Panc1 (cell line): ENCODE measurements around the gene ARHGAP12. TPM values are rescaled to one million over a fixed set of nuclear protein-coding genes. Genes with fewer than 3 reads are reported as not detected.

ENCODE experiments used
- ATAC-seq: fragments of 200-7000 bp; cut with Tn5 transposase; 2 replicates; pipeline ENCODE4 v1.9.1; 2020; ENCODE audit warnings: mild to moderate bottlenecking, moderate library complexity
- BruUV-seq: library from RNA; stranded (reverse); fragments of 400-500 nt; replicated peaks from 2 replicates; lab custom pipeline; 2021; lab: Mats Ljungman, UMichigan
- CTCF ChIA-PET: fragments of 300-600 bp; sonication (Branson Sonifier 250); formaldehyde crosslinking; loops from one replicate; lab custom pipeline; 2022; ENCODE audit warnings: antibody characterized with exemption; lab: Charles Lee
- POLR2A ChIA-PET: fragments of 300-600 bp; sonication (Branson Sonifier 250); formaldehyde crosslinking; loops from one replicate; lab custom pipeline; 2022; ENCODE audit warnings: antibody characterized with exemption; lab: Charles Lee
- DNase-seq: peaks from one replicate; pipeline ENCODE4 v3.0.0-alpha.2; 2010; ENCODE audit warnings: low read depth, low spot score
- H3K27ac ChIP-seq: 2 replicates; pipeline ENCODE4 v1.5.1; 2011; ENCODE audit warnings: mild to moderate bottlenecking, low read length, inconsistent platforms
- H3K27me3 ChIP-seq: fragments of 200-500 bp; sonication (Bioruptor generic); 2 replicates; pipeline ENCODE4 v1.6.0; 2014; ENCODE audit warnings: low read length, inconsistent platforms; ENCODE audit not compliant: control insufficient read depth, insufficient read depth
- H3K36me3 ChIP-seq: fragments of 200-500 bp; sonication (Bioruptor generic); 2 replicates; pipeline ENCODE4 v1.5.1; 2014; ENCODE audit warnings: inconsistent platforms, mild to moderate bottlenecking, low read length, moderate library complexity; ENCODE audit not compliant: control insufficient read depth, insufficient read depth
- H3K4me1 ChIP-seq: 2 replicates; pipeline ENCODE4 v1.5.1; 2011; ENCODE audit warnings: inconsistent platforms, mild to moderate bottlenecking, low read length, moderate library complexity; ENCODE audit not compliant: control insufficient read depth, insufficient read depth
- H3K4me3 ChIP-seq, 2 experiments: 2 replicates each; pipeline ENCODE4 v1.5.1; 2011 to 2012; ENCODE audit warnings: low read depth in 2 of 2, low read length in 2 of 2, mild to moderate bottlenecking in 2 of 2, inconsistent platforms in 1 of 2, moderate library complexity in 1 of 2
- H3K9me3 ChIP-seq: fragments of 200-500 bp; sonication (Bioruptor generic); 2 replicates; pipeline ENCODE4 v1.5.1; 2014; ENCODE audit warnings: low read depth, mild to moderate bottlenecking, inconsistent platforms, low read length, moderate library complexity; ENCODE audit not compliant: control insufficient read depth, insufficient read depth
- POLR2AphosphoS5 ChIP-seq: IDR thresholded peaks from 2 replicates; pipeline ENCODE4 v1.6.1; 2012; ENCODE audit warnings: mild to moderate bottlenecking, low read depth, low read length, moderate library complexity
- SIN3A ChIP-seq: IDR thresholded peaks from 2 replicates; pipeline ENCODE4 v1.6.1; 2012; ENCODE audit warnings: low read depth, mild to moderate bottlenecking, low read length, moderate library complexity, borderline replicate concordance; ENCODE audit not compliant: insufficient read depth
- TCF7L2 ChIP-seq: IDR thresholded peaks from 2 replicates; pipeline ENCODE4 v1.6.1; 2011; ENCODE audit warnings: mild to moderate bottlenecking, low read depth, low read length, inconsistent platforms
- in situ Hi-C: cut with HindIII; loops from 2 replicates; pipeline ENCODE4 v1.10.0; 2016; ENCODE audit warnings: low sequenced_read_pairs, low pct_unique_long_range_greater_than_20kb
- intact Hi-C: fragments of 100-400 bp; cut with micrococcal nuclease; formaldehyde crosslinking; loops from one replicate; pipeline ENCODE4 v1.10.0; 2022; ENCODE audit not compliant: unreplicated experiment
- total RNA-seq: library from RNA; stranded (reverse); gene quantifications from one replicate; pipeline ENCODE4 v1.2.1, GENCODE V29; 2021; ENCODE audit not compliant: unreplicated experiment
- TF ChIP-seq, protein P1 (sequence below), 2 experiments: IDR thresholded peaks; 2 replicates each; pipeline ENCODE4 v1.6.1; 2011 to 2012; ENCODE audit warnings: low read depth in 2 of 2, control low read depth in 1 of 2, low read length in 1 of 2, mild to moderate bottlenecking in 1 of 2, moderate library complexity in 1 of 2; ENCODE audit not compliant: insufficient read depth in 1 of 2
- TF ChIP-seq, protein P2 (sequence below): fragments of 450-650 bp; IDR thresholded peaks from 2 replicates; pipeline ENCODE4 v1.5.1; 2017; ENCODE audit warnings: mild to moderate bottlenecking

The ARHGAP12 gene
- total RNA-seq, 1 experiment from 2014 or later = 22.9 TPM

- in situ Hi-C loops (no loop called here), intact Hi-C loops (no loop called here)
- no peaks in the 10 kb centered on the region for H3K36me3 ChIP-seq
- no peaks in the 10 kb centered on the region for H3K27me3 ChIP-seq
- DNase-seq (no peak), ATAC-seq (no peak)
- peak overlapping the region; percentile 42; the same call in 1 of the 2 replicates for H3K27ac ChIP-seq
- BruUV-seq = no TSS peak
- no peak overlapping the region for H3K4me3 ChIP-seq
- no peaks in the 10 kb centered on the region for H3K9me3 ChIP-seq
- ChIA-PET POLR2A (no interaction called here), CTCF (no interaction called here)
- TF ChIP-seq, protein P1, sequence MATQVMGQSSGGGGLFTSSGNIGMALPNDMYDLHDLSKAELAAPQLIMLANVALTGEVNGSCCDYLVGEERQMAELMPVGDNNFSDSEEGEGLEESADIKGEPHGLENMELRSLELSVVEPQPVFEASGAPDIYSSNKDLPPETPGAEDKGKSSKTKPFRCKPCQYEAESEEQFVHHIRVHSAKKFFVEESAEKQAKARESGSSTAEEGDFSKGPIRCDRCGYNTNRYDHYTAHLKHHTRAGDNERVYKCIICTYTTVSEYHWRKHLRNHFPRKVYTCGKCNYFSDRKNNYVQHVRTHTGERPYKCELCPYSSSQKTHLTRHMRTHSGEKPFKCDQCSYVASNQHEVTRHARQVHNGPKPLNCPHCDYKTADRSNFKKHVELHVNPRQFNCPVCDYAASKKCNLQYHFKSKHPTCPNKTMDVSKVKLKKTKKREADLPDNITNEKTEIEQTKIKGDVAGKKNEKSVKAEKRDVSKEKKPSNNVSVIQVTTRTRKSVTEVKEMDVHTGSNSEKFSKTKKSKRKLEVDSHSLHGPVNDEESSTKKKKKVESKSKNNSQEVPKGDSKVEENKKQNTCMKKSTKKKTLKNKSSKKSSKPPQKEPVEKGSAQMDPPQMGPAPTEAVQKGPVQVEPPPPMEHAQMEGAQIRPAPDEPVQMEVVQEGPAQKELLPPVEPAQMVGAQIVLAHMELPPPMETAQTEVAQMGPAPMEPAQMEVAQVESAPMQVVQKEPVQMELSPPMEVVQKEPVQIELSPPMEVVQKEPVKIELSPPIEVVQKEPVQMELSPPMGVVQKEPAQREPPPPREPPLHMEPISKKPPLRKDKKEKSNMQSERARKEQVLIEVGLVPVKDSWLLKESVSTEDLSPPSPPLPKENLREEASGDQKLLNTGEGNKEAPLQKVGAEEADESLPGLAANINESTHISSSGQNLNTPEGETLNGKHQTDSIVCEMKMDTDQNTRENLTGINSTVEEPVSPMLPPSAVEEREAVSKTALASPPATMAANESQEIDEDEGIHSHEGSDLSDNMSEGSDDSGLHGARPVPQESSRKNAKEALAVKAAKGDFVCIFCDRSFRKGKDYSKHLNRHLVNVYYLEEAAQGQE (IDR thresholded peaks at IDR 0.05; ENCODE audit: insufficient read depth in 1 of 2, low read depth in 2 of 2, low read length in 1 of 2) = no peak
- TF ChIP-seq POLR2AphosphoS5 (no peak), TCF7L2 (no peak), SIN3A (no peak)
- TF ChIP-seq, protein P2, sequence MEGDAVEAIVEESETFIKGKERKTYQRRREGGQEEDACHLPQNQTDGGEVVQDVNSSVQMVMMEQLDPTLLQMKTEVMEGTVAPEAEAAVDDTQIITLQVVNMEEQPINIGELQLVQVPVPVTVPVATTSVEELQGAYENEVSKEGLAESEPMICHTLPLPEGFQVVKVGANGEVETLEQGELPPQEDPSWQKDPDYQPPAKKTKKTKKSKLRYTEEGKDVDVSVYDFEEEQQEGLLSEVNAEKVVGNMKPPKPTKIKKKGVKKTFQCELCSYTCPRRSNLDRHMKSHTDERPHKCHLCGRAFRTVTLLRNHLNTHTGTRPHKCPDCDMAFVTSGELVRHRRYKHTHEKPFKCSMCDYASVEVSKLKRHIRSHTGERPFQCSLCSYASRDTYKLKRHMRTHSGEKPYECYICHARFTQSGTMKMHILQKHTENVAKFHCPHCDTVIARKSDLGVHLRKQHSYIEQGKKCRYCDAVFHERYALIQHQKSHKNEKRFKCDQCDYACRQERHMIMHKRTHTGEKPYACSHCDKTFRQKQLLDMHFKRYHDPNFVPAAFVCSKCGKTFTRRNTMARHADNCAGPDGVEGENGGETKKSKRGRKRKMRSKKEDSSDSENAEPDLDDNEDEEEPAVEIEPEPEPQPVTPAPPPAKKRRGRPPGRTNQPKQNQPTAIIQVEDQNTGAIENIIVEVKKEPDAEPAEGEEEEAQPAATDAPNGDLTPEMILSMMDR = no peak
- peaks cover 29% of the 10 kb centered on the region for H3K4me1 ChIP-seq
Observed at GRCh38 chr10:31912289-31912688, 16.3 kb downstream of the ARHGAP12 start.

- Histone ChIP-seq H3K27me3 (no peaks in the 10 kb centered on the region), H3K36me3 (no peaks in the 10 kb centered on the region), H3K27ac (no peak overlapping the region), H3K4me1 (peaks cover 28% of the 10 kb centered on the region), H3K4me3 (no peak overlapping the region), H3K9me3 (no peaks in the 10 kb centered on the region)
- in situ Hi-C loops = no loop called here
- POLR2A ChIA-PET = no interaction called here
- TF ChIP-seq TCF7L2 (no peak), POLR2AphosphoS5 (no peak), SIN3A (no peak)
- TF ChIP-seq, protein P2 = no peak
- TF ChIP-seq, protein P1 (IDR thresholded peaks at IDR 0.05; ENCODE audit: insufficient read depth in 1 of 2, low read depth in 2 of 2, low read length in 1 of 2) = no peak
- intact Hi-C loops = no loop called here
- CTCF ChIA-PET = no interaction called here
- no TSS peak for BruUV-seq
- DNase-seq = no peak
- ATAC-seq = no peak
Observed at GRCh38 chr10:31910016-31910415, 18.6 kb downstream of the ARHGAP12 start.
